ENCODE measurements around the gene TENM3.

DNA sequence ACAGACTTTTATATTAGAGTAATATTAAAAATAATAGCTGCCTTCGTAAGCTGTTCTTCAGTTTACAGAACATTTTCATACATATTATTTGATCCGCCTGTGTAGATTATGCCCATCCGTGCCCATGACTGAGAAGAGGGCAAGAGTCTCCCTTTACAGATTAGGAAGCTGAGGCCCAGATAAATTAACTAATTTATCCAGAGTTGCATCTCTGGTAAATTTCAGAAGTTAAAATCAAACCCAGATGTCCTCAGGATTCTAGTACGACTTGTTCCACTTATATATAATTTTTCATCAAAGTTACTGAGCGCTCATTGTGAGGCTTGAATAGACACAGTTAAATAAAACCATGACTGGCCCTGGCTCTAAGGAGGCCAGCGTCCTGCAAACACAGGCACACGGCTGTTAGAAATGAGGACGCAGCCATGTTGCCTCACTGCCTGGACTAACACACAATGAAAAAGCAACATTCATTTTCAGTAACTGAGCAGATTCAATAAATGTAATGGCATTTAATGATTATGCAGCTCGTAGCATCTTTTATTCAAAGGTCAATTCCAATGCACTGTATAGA is 148.0 kb downstream of the TENM3 start:
- TF ChIP-seq, protein P1, sequence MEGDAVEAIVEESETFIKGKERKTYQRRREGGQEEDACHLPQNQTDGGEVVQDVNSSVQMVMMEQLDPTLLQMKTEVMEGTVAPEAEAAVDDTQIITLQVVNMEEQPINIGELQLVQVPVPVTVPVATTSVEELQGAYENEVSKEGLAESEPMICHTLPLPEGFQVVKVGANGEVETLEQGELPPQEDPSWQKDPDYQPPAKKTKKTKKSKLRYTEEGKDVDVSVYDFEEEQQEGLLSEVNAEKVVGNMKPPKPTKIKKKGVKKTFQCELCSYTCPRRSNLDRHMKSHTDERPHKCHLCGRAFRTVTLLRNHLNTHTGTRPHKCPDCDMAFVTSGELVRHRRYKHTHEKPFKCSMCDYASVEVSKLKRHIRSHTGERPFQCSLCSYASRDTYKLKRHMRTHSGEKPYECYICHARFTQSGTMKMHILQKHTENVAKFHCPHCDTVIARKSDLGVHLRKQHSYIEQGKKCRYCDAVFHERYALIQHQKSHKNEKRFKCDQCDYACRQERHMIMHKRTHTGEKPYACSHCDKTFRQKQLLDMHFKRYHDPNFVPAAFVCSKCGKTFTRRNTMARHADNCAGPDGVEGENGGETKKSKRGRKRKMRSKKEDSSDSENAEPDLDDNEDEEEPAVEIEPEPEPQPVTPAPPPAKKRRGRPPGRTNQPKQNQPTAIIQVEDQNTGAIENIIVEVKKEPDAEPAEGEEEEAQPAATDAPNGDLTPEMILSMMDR (IDR thresholded peaks at IDR 0.05), result no peak
- TF ChIP-seq POLR2A (IDR thresholded peaks at IDR 0.05) (no peak), EP300 (IDR thresholded peaks at IDR 0.05; ENCODE audit: low read depth) (no peak), POLR2AphosphoS5 (IDR thresholded peaks at IDR 0.05) (no peak)
